Tibial nerve (tissue), 4 donors: ENCODE results near the gene TMEM150C. TPM values are rescaled to one million over a fixed set of nuclear protein-coding genes. Genes with fewer than 3 reads are reported as not detected.

Experiments used
- DNase-seq, 2 donors: peaks; one replicate each; pipeline ENCODE4 v3.0.0-alpha.2; 2019; ENCODE audit warnings: low spot score in 2 of 2
- H3K27ac ChIP-seq, 4 donors: fragments of 200-600 bp; sonication (generic) in 3 of 4; one replicate each; pipeline ENCODE4 v1.5.1; 2017 to 2019; ENCODE audit warnings: mild to moderate bottlenecking in 1 of 4
- H3K27me3 ChIP-seq, 2 donors: fragments of 200-600 bp; sonication (generic) in 1 of 2; one replicate each; pipeline versions ENCODE4 v1.5.1 to v1.6.0; 2017 to 2019
- H3K36me3 ChIP-seq, 3 donors: fragments of 200-600 bp; sonication (generic); one replicate each; pipeline ENCODE4 v1.5.1; 2018 to 2019
- H3K4me1 ChIP-seq, 4 donors: fragments of 200-600 bp; sonication (generic) in 3 of 4; one replicate each; pipeline ENCODE4 v1.5.1; 2017 to 2019
- H3K4me3 ChIP-seq, 4 donors: fragments of 200-600 bp; sonication (generic) in 3 of 4; one replicate each; pipeline ENCODE4 v1.5.1; 2017 to 2019; ENCODE audit warnings: mild to moderate bottlenecking in 1 of 4, moderate library complexity in 1 of 4
- H3K9me3 ChIP-seq, 4 donors: fragments of 200-600 bp; sonication (generic) in 3 of 4; one replicate each; pipeline ENCODE4 v1.5.1; 2017 to 2019
- CTCF ChIP-seq, 5 experiments: fragments of 200-600 bp in 3 of 5; fragments of 450-650 bp in 2 of 5; sonication (generic) in 3 of 5; IDR thresholded peaks; one replicate each; pipeline ENCODE4 v1.5.1; 2016 to 2019; ENCODE audit warnings: antibody characterized with exemption in 5 of 5, mild to moderate bottlenecking in 3 of 5, moderate library complexity in 2 of 5
- EP300 ChIP-seq, 2 donors: sonication (generic); formaldehyde crosslinking; IDR thresholded peaks; one replicate each; pipeline ENCODE4 v1.6.1; 2017; ENCODE audit warnings: antibody characterized with exemption in 2 of 2, mild to moderate bottlenecking in 1 of 2
- POLR2A ChIP-seq, 2 donors: fragments of 450-650 bp; IDR thresholded peaks; one replicate each; pipeline ENCODE4 v1.6.1; 2017; ENCODE audit warnings: antibody characterized with exemption in 2 of 2, mild to moderate bottlenecking in 2 of 2, moderate library complexity in 2 of 2
- WGBS, 2 donors: methylation state at CpG; one replicate each; pipeline ENCODE4 v1.1.5; 2018; 5-methylcytosine and 5-hydroxymethylcytosine counted together
- total RNA-seq, 4 donors: library from RNA; depleted of rRNA; stranded (reverse); fragments of >200 nt; gene quantifications; one replicate each; pipeline ENCODE4 v1.1.0, GENCODE V29; 2016

The TMEM150C gene
- total RNA-seq, 4 donors from 2014 or later = 6.3 to 44.9 (median 16.0) TPM

DNA sequence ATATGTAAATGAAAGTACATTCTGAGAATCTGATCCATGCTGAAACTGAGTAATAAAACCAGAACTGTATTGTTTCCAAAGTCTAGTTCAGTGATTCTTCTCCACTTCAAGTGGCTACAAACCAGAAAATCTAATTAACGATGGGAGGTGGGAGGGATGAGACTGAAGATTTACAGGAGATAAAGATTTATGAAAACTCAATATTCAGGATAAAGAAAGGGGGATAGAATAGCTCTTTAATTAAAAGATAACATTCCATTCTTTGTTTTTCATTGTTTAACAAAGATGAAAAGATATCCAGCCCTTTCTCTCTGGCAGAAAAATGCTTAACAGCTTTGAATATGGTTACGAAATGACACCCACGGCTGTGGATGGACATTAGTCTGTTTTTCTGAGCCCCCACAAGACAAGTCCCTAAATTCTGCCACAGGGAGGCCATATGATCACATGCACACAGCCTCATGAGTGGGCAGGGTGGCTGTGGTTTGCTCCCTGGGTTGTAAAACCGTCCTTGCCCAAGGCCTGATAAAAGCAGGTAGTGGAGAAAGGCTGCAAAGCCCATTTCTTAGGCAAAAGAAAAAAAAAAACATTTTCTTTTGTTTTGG, 36.4 kb downstream of the TMEM150C start:
- no peak for DNase-seq
- H3K9me3 ChIP-seq = no peaks in the 10 kb centered on the region
- H3K27me3 ChIP-seq = no peaks in the 10 kb centered on the region
- H3K4me3 ChIP-seq = no peak overlapping the region
- 37 to 44% methylated on average over 4 of the region's 4 CpGs for WGBS, 2 donors
- H3K4me1 ChIP-seq = peaks cover 0 to 6% (median 0%) of the 10 kb centered on the region in 4 donors
- no peak overlapping the region for H3K27ac ChIP-seq
- TF ChIP-seq CTCF (IDR thresholded peaks at IDR 0.05) = no peak
- no peak for TF ChIP-seq EP300 (IDR thresholded peaks at IDR 0.05)
- no peak for TF ChIP-seq POLR2A (IDR thresholded peaks at IDR 0.05)
- no peaks in the 10 kb centered on the region for H3K36me3 ChIP-seq

- no peaks in the 10 kb centered on the region for H3K27me3 ChIP-seq
- no peak overlapping the region for H3K4me3 ChIP-seq
- H3K27ac ChIP-seq = no peak overlapping the region
- H3K9me3 ChIP-seq = no peaks in the 10 kb centered on the region
- TF ChIP-seq POLR2A (IDR thresholded peaks at IDR 0.05) = no peak
- no peak for TF ChIP-seq EP300 (IDR thresholded peaks at IDR 0.05)
- no peak for TF ChIP-seq CTCF (IDR thresholded peaks at IDR 0.05)
- peaks cover 0 to 6% (median 0%) of the 10 kb centered on the region in 4 donors for H3K4me1 ChIP-seq
- no peak for DNase-seq
- 65 to 81% methylated on average over 6 of the region's 6 CpGs for WGBS, 2 donors
- H3K36me3 ChIP-seq = no peaks in the 10 kb centered on the region
Measured at GRCh38 chr4:82524570-82525152, 37.1 kb downstream of the TMEM150C start.

DNA sequence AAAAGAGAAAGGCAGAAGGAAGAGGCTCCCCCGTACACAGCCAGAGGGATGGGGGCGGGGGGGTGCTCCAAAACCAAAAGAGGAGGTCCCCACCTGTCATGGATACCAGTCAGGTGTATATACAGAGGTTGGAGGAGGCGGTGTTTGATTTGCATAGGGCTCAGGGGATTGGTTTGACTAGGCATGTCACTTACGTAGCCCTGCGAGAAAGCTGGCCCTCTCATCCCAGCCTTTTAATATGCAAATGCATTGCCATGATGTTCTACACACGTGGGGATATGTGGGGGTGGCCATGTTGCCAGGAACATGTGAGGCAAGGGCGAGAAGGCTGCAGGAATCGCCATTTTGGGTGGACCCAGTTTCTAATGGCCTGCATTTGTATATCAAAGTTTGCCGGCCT, 38.6 kb downstream of the TMEM150C start:
- TF ChIP-seq POLR2A (IDR thresholded peaks at IDR 0.05) (no peak), EP300 (IDR thresholded peaks at IDR 0.05) (no peak)
- 86 to 89% methylated on average over 9 of the region's 9 CpGs for WGBS, 2 donors

GRCh38 chr4:82522472-82522871, 39.3 kb downstream of the TMEM150C start:
- no peaks in the 10 kb centered on the region for H3K27me3 ChIP-seq
- H3K4me3 ChIP-seq = no peak overlapping the region
- no peaks in the 10 kb centered on the region for H3K9me3 ChIP-seq
- peaks cover 0 to 6% (median 0%) of the 10 kb centered on the region in 4 donors for H3K4me1 ChIP-seq
- H3K27ac ChIP-seq = no peak overlapping the region
- WGBS, 2 donors = 91 to 93% methylated on average over 4 of the region's 4 CpGs
- TF ChIP-seq POLR2A (IDR thresholded peaks at IDR 0.05) (no peak), CTCF (IDR thresholded peaks at IDR 0.05) (no peak), EP300 (IDR thresholded peaks at IDR 0.05) (no peak)
- no peaks in the 10 kb centered on the region for H3K36me3 ChIP-seq
- DNase-seq = no peak

More for the DNA sequence above, 38.6 kb downstream of the TMEM150C start:
- no peaks in the 10 kb centered on the region for H3K27me3 ChIP-seq
- H3K36me3 ChIP-seq = no peaks in the 10 kb centered on the region
- no peaks in the 10 kb centered on the region for H3K9me3 ChIP-seq
- no peak overlapping the region for H3K27ac ChIP-seq
- DNase-seq = no peak
- peaks cover 0 to 6% (median 0%) of the 10 kb centered on the region in 4 donors for H3K4me1 ChIP-seq
- no peak overlapping the region for H3K4me3 ChIP-seq

GRCh38 chr4:82521283-82521682, 40.5 kb downstream of the TMEM150C start:
- Histone ChIP-seq H3K36me3 (no peaks in the 10 kb centered on the region), H3K9me3 (no peaks in the 10 kb centered on the region), H3K4me1 (peaks cover 0 to 7% (median 0%) of the 10 kb centered on the region in 4 donors), H3K4me3 (no peak overlapping the region), H3K27ac (no peak overlapping the region), H3K27me3 (no peaks in the 10 kb centered on the region)
- WGBS, 2 donors = 42 to 51% methylated on average over 2 of the region's 2 CpGs
- TF ChIP-seq POLR2A (IDR thresholded peaks at IDR 0.05) (no peak), EP300 (IDR thresholded peaks at IDR 0.05) (no peak), CTCF (IDR thresholded peaks at IDR 0.05) (no peak)
- DNase-seq = no peak
